CD4-positive, alpha-beta memory T cell (primary cell): ENCODE results near the gene TMEM108. TPM values are rescaled to one million over a fixed set of nuclear protein-coding genes. Genes with fewer than 3 reads are reported as not detected.

Source experiments
- CTCF ChIA-PET: fragments of 350-600 bp; sonication (Branson Sonifier 250); formaldehyde crosslinking; loops from one replicate; lab custom pipeline; 2021; ENCODE audit warnings: inconsistent platforms; ENCODE audit not compliant: partially characterized antibody; lab: Charles Lee
- POLR2A ChIA-PET: fragments of 350-600 bp; sonication (Branson Sonifier 250); formaldehyde crosslinking; loops from one replicate; lab custom pipeline; 2021; ENCODE audit not compliant: partially characterized antibody; lab: Charles Lee
- DNase-seq, 5 donors: peaks; one replicate each; pipeline versions ENCODE4 v3.0.0 to v3.0.0-alpha.2; 2020 to 2022; ENCODE audit warnings: mixed read lengths in 1 of 5
- H3K27ac ChIP-seq: one replicate; pipeline ENCODE4 v1.7.0; 2013; ENCODE audit warnings: low read depth, low read length
- H3K27me3 ChIP-seq: 2 replicates; pipeline ENCODE4 v1.7.0; 2013; ENCODE audit warnings: mild to moderate bottlenecking, low read length, moderate library complexity; ENCODE audit not compliant: insufficient read depth
- H3K36me3 ChIP-seq: 2 replicates; pipeline ENCODE4 v1.7.0; 2013; ENCODE audit warnings: mild to moderate bottlenecking, low read length, moderate library complexity; ENCODE audit not compliant: insufficient read depth
- H3K4me1 ChIP-seq: 2 replicates; pipeline ENCODE4 v1.7.0; 2013; ENCODE audit warnings: mild to moderate bottlenecking, low read length, moderate library complexity; ENCODE audit not compliant: insufficient read depth
- H3K4me3 ChIP-seq, 2 donors: one replicate each; pipeline ENCODE4 v1.7.0; 2013; ENCODE audit warnings: low read length in 2 of 2, mild to moderate bottlenecking in 1 of 2
- H3K9me3 ChIP-seq, 2 donors: one replicate each; pipeline ENCODE4 v1.7.0; 2013; ENCODE audit warnings: low read length in 2 of 2, control low read depth in 1 of 2; ENCODE audit not compliant: control insufficient read depth in 1 of 2
- H3K27ac Mint-ChIP-seq, 7 donors: one replicate each; pipeline ENCODE4 v1.8.0; 2020 to 2021; ENCODE audit warnings: mixed read lengths in 7 of 7, mild to moderate bottlenecking in 6 of 7, inconsistent platforms in 3 of 7, moderate library complexity in 3 of 7
- H3K27me3 Mint-ChIP-seq, 2 donors: one replicate each; pipeline ENCODE4 v1.8.0; 2020 to 2021; ENCODE audit warnings: mixed read lengths in 2 of 2
- H3K36me3 Mint-ChIP-seq, 2 donors: one replicate each; pipeline ENCODE4 v1.8.0; 2020 to 2021; ENCODE audit warnings: mixed read lengths in 2 of 2, inconsistent platforms in 1 of 2, mild to moderate bottlenecking in 1 of 2
- H3K4me1 Mint-ChIP-seq, 4 donors: one replicate each; pipeline ENCODE4 v1.8.0; 2020 to 2021; ENCODE audit warnings: mixed read lengths in 4 of 4, mild to moderate bottlenecking in 1 of 4
- H3K4me3 Mint-ChIP-seq, 8 donors: one replicate each; pipeline ENCODE4 v1.8.0; 2020 to 2021; ENCODE audit warnings: mixed read lengths in 8 of 8, mild to moderate bottlenecking in 7 of 8, moderate library complexity in 6 of 8, inconsistent platforms in 3 of 8
- H3K9me3 Mint-ChIP-seq, 8 donors: one replicate each; pipeline ENCODE4 v1.8.0; 2020 to 2021; ENCODE audit warnings: mixed read lengths in 8 of 8, mild to moderate bottlenecking in 5 of 8, inconsistent platforms in 3 of 8, moderate library complexity in 1 of 8
- intact Hi-C: fragments of 100-400 bp; cut with micrococcal nuclease; formaldehyde crosslinking; loops from one replicate; pipeline ENCODE4 v1.15.1; 2023
- polyA plus RNA-seq, 2 donors: library from polyadenylated mRNA; unstranded; fragments of 300-500 nt; fragmentation: Illumina TruSeq; gene quantifications; one replicate each; pipeline ENCODE4 v1.2.3, GENCODE V29; 2021
- total RNA-seq, 2 experiments: library from RNA; stranded (reverse); gene quantifications; one replicate each; pipeline ENCODE4 v1.2.3, GENCODE V29; 2021

The TMEM108 gene
- total and polyA plus RNA-seq, 4 experiments from 2014 or later: not detected

DNA sequence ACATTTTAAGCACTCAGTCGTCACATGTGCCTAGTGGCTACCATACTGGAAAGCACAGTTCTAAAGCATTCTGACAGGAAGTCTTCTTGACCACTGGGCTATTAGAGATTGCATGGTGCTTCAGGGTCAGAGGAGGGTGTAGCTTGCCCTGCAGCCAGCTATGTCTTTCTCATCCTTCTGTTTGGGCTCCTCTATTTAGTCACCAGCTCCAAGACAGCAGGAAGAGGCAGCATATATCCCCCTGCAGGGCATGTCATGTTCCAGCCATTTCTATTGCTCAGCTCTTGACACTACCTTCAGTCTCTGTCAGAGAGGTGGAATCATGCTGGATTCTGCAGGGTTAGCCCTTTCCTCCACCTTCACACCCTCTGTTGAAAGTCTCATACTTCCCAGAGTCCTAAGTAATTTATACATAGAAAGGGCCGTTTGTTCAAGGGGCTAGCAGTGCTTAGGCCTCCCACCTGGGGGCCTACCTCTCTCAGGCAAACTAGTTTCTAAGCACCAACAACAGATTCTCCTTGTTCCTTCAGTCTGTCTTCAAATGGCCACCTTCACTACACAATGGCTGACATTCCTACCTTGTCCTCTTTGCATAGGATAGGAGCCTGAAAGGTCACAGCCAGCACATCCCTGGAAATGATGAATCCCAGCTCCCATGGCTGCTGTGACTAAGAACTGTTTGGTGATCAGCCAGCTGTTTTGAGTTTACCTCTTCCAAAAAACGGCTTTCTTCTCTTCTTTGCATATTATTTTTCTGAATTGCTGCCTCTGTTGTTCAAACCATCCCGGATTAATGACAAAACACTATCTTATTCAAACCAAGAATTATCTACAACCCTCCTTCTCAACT lies 246.0 kb downstream of the TMEM108 start:
- Mint-ChIP-seq H3K36me3 (no peaks in the 10 kb centered on the region), H3K27me3 (peaks cover 2 to 7% of the 10 kb centered on the region in 2 donors), H3K4me3 (no peak overlapping the region), H3K9me3 (no peaks in the 10 kb centered on the region), H3K27ac (no peak overlapping the region), H3K4me1 (no peaks in the 10 kb centered on the region)
- Histone ChIP-seq H3K4me1 (no peaks in the 10 kb centered on the region), H3K27ac (no peak overlapping the region), H3K9me3 (no peaks in the 10 kb centered on the region), H3K36me3 (no peaks in the 10 kb centered on the region), H3K4me3 (no peak overlapping the region), H3K27me3 (no peaks in the 10 kb centered on the region)
- POLR2A ChIA-PET: no interaction called here
- CTCF ChIA-PET: no interaction called here
- intact Hi-C loops: no loop called here
- peak in 1 of 5 donors; percentile 31 for DNase-seq

DNA sequence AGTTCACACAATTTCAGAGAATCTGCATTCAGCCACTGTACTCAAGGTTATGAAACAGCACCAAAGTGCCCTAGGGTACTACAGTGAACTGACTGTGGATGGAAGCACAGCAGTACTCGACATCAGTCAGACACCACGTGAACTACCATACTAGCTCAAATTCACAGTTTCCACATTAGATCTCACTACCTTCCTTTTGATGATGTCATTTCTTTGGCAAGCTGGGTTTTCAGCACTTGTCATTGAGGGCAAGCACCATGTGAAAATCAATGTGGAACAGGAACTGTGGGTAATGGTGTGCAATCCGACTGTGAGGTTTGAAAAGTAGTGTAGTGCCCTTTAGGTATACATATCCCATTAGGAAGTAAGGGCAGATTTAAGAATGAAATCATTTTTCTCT lies 251.1 kb downstream of the TMEM108 start:
- intact Hi-C loops: no loop called here
- CTCF ChIA-PET: no interaction called here
- H3K36me3 Mint-ChIP-seq: no peaks in the 10 kb centered on the region
- Histone ChIP-seq H3K9me3 (no peaks in the 10 kb centered on the region), H3K4me1 (no peaks in the 10 kb centered on the region), H3K4me3 (no peak overlapping the region), H3K36me3 (no peaks in the 10 kb centered on the region), H3K27ac (no peak overlapping the region), H3K27me3 (no peaks in the 10 kb centered on the region)
- H3K4me3 Mint-ChIP-seq: no peak overlapping the region
- H3K27ac Mint-ChIP-seq: no peak overlapping the region
- DNase-seq: no peak
- H3K9me3 Mint-ChIP-seq: peaks cover 0 to 3% (median 0%) of the 10 kb centered on the region in 8 donors
- POLR2A ChIA-PET: no interaction called here
- no peaks in the 10 kb centered on the region for H3K4me1 Mint-ChIP-seq
- peaks cover 2 to 11% of the 10 kb centered on the region in 2 donors for H3K27me3 Mint-ChIP-seq

DNA sequence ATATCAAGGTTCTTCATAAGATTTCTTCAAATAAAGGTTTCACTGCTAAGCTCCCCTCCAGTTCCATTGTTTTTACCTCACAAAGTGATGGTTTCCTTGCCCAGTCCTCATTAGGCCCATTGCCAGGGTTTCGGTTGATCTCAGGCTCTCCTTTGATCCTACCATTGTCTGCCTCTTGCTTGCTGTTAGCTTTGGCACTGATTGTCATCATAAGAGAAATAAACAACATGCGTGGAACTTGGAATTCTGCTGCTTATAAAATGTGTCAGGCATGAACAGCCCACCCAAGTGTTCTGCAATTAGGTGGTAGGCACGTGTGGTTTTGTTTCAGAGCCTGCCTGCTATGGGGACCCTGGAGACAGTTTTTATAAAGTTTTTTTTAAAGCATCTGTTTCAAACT lies 254.1 kb downstream of the TMEM108 start:
- no peak overlapping the region for H3K4me3 ChIP-seq
- ChIA-PET POLR2A (no interaction called here), CTCF (no interaction called here)
- no peaks in the 10 kb centered on the region for H3K36me3 Mint-ChIP-seq
- no peaks in the 10 kb centered on the region for H3K4me1 ChIP-seq
- no peak overlapping the region for H3K27ac Mint-ChIP-seq
- H3K4me3 Mint-ChIP-seq: no peak overlapping the region
- H3K36me3 ChIP-seq: no peaks in the 10 kb centered on the region
- H3K9me3 ChIP-seq: no peaks in the 10 kb centered on the region
- DNase-seq: no peak
- no peaks in the 10 kb centered on the region for H3K27me3 ChIP-seq
- H3K9me3 Mint-ChIP-seq: peaks cover 0 to 3% (median 0%) of the 10 kb centered on the region in 8 donors
- peaks cover 3 to 9% of the 10 kb centered on the region in 2 donors for H3K27me3 Mint-ChIP-seq
- no peak overlapping the region for H3K27ac ChIP-seq
- no peaks in the 10 kb centered on the region for H3K4me1 Mint-ChIP-seq
- intact Hi-C loops: no loop called here

DNA sequence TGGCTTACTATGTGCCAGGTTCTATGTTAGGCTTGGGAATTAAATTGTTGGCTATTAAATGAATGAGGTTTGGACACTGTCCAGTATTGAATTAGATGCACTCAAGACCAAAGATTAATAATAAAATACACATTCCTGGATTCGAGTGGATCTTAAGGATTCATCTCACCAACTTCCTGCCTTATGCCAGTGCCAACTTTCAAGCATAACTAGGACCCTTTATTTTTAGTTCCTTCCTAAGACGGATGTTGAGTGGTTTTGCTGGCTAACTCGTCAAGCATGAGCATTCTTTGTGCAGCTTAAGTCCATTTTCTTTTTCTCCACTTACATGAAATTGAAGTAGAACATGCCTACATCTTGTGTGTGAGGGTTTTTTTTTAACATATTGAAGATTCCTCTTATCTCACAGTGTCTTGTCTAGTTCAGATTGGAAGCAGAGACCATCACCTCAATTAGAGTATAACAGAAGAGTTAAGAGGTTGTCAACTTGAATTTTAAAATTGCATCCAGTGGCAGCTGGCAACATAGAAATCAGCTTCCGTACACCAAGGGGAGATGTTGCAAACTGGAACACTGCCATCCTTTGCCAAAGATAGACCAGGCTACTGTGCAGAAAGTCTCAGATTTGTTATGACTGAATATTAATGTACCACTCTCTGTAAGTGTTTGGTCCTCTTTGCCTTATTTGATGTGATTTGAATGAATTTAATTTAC lies 255.4 kb downstream of the TMEM108 start:
- Mint-ChIP-seq H3K4me3 (no peak overlapping the region), H3K36me3 (no peaks in the 10 kb centered on the region), H3K27me3 (peaks cover 3 to 6% of the 10 kb centered on the region in 2 donors), H3K27ac (no peak overlapping the region), H3K9me3 (peaks cover 0 to 3% (median 0%) of the 10 kb centered on the region in 8 donors), H3K4me1 (no peaks in the 10 kb centered on the region)
- Histone ChIP-seq H3K4me1 (no peaks in the 10 kb centered on the region), H3K27ac (no peak overlapping the region), H3K27me3 (no peaks in the 10 kb centered on the region), H3K9me3 (no peaks in the 10 kb centered on the region), H3K4me3 (no peak overlapping the region), H3K36me3 (no peaks in the 10 kb centered on the region)
- CTCF ChIA-PET: no interaction called here
- POLR2A ChIA-PET: no interaction called here
- intact Hi-C loops: no loop called here
- no peak for DNase-seq

DNA sequence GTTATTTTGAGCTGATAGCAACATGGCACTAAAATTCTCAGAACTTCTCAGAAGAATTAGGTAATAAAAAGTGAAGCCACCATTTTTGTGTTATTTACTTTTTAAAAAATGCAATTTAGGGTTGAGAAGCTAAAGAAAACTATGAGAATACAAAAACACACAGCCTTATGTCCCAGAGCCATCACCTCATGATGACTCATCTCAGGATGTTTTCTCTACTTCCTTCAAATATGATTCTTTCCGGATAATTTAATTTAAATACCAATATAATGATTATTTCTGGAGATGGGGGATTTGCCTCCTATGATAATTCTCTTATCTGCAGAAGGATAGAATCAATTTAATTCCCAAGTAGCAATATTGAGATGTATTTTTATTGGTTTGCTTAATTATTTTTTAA lies 256.1 kb downstream of the TMEM108 start:
- peaks cover 3% of the 10 kb centered on the region in 2 donors for H3K27me3 Mint-ChIP-seq
- intact Hi-C loops: no loop called here
- H3K9me3 Mint-ChIP-seq: peaks cover 0 to 3% (median 0%) of the 10 kb centered on the region in 8 donors
- no peak overlapping the region for H3K4me3 Mint-ChIP-seq
- no peak overlapping the region for H3K27ac ChIP-seq
- H3K27me3 ChIP-seq: no peaks in the 10 kb centered on the region
- H3K4me1 ChIP-seq: no peaks in the 10 kb centered on the region
- no peak for DNase-seq
- no peak overlapping the region for H3K27ac Mint-ChIP-seq
- H3K36me3 Mint-ChIP-seq: no peaks in the 10 kb centered on the region
- H3K9me3 ChIP-seq: no peaks in the 10 kb centered on the region
- H3K4me3 ChIP-seq: no peak overlapping the region
- H3K36me3 ChIP-seq: no peaks in the 10 kb centered on the region
- no peaks in the 10 kb centered on the region for H3K4me1 Mint-ChIP-seq
- ChIA-PET POLR2A (no interaction called here), CTCF (no interaction called here)

DNA sequence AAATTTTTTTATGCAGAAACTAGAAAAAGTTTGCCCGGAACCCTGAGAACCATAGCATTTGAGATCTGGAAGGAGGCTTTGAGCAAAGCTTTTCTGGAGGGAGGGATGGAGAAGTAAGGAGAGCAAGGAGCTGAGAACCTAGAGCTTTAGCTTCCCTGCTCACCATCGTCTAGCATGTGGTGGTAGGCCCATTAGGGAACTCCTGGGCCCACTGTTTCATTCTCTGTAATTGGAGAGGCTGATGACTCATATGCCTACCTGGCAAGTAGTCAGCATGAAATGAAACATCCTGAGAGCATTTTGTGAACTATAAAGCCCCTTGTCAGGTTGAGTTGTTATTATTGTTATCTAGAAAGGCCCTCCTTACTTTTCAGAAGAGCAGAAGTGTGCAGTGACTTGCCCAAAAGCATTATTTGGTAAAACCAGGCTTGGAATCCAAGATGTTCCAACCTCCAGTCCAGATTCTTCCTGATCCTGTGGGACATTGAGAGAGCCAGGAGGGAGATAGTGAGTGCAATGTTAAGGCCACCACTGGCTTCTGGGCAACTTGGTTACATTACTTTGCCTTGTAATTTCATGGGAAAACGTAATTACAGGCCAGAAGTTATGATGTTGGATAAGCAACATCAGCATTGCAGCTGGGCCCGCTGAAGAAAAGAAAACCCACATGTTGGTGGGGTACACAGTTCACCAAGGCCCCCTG lies 257.2 kb downstream of the TMEM108 start:
- Histone ChIP-seq H3K4me3 (no peak overlapping the region), H3K36me3 (no peaks in the 10 kb centered on the region), H3K4me1 (no peaks in the 10 kb centered on the region), H3K27me3 (no peaks in the 10 kb centered on the region), H3K9me3 (no peaks in the 10 kb centered on the region), H3K27ac (no peak overlapping the region)
- Mint-ChIP-seq H3K36me3 (no peaks in the 10 kb centered on the region), H3K27me3 (peaks cover 3% of the 10 kb centered on the region in 2 donors), H3K9me3 (peaks cover 0 to 1% (median 0%) of the 10 kb centered on the region in 8 donors), H3K4me1 (no peaks in the 10 kb centered on the region), H3K27ac (no peak overlapping the region), H3K4me3 (no peak overlapping the region)
- DNase-seq: no peak
- ChIA-PET POLR2A (no interaction called here), CTCF (no interaction called here)
- intact Hi-C loops: no loop called here
